Fibroblast of skin of right quadriceps (primary cell): Measurements from ENCODE around the gene TBC1D22A.
"Not testable (repeated sequence)": the region's sequence is repeated elsewhere in the genome, so short reads cannot be mapped to it uniquely, and the experiment has no call there.

ENCODE experiments used
- DNase-seq: peaks from one replicate; pipeline ENCODE4 v3.0.0-alpha.2; 2013

TBC1D22A gene

DNA sequence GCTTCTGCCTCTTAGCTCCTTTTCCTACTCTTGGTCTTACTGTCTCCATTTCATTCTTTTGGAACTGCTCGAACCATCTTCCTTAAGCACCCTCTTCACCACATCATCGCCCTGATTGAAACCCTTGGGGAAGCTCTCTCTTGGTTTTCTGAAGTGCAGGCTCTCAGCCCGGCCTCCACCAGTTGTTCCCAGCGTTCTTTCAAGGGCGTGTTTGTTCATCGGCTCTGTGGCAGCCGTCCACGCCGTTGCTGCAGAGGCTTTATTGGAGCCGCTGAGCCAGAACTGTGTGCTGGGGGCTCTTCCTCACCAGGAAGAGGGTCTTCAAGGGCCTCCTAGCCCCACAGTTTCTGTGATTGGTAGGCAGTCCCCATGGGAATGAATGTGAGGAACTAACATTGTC lies 214.1 kb downstream of the TBC1D22A start:
- DNase-seq, result no peak

GRCh38 chr22:46977656-46978343 lies 215.3 kb downstream of the TBC1D22A start:
- DNase-seq, result no peak

- not testable (repeated sequence) for DNase-seq
Measured at GRCh38 chr22:46978668-46979067, 216.2 kb downstream of the TBC1D22A start.

GRCh38 chr22:46979506-46979905 lies 217.1 kb downstream of the TBC1D22A start:
- DNase-seq, result no peak

DNA sequence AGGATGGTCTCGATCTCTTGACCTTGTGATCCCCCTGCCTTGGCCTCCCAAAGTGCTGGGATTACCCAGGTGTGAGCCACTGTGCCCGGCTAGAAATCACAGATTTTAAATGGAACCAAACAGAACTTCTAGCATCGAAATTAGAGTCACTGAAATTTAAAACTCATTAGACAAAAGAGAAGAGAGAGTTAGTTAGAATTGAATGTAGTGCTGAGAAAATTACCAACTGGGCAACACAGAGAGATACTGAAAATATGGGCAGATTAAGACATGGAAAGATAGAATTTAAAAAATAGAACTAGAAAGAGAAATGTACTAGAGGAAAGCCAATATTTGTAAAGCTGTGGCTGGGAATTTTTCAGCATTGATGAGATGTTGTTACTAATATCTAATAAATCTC lies 217.9 kb downstream of the TBC1D22A start:
- DNase-seq, result no peak

DNA sequence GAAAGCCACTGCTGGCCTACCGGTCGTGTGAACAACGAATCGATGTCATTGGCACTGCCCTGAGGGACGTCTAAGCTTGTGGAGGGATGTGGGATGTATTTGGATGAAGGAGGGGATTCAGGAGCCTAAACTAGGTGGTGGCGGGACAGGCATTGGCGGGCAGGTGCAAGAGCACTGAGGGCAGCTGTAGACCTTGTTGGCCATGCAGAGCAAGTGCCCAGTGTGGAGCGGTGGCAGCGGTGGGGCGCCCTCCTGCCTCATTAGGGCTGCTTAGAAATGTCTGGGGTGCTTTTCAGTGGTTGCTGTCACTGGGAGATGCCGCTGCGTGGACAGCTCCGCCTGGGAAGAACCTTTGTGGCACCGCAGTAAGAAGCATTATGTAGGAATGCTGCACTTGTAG lies 220.2 kb downstream of the TBC1D22A start:
- DNase-seq, result no peak

- DNase-seq, result no peak
Measured at GRCh38 chr22:46983046-46983445, 220.6 kb downstream of the TBC1D22A start.

DNA sequence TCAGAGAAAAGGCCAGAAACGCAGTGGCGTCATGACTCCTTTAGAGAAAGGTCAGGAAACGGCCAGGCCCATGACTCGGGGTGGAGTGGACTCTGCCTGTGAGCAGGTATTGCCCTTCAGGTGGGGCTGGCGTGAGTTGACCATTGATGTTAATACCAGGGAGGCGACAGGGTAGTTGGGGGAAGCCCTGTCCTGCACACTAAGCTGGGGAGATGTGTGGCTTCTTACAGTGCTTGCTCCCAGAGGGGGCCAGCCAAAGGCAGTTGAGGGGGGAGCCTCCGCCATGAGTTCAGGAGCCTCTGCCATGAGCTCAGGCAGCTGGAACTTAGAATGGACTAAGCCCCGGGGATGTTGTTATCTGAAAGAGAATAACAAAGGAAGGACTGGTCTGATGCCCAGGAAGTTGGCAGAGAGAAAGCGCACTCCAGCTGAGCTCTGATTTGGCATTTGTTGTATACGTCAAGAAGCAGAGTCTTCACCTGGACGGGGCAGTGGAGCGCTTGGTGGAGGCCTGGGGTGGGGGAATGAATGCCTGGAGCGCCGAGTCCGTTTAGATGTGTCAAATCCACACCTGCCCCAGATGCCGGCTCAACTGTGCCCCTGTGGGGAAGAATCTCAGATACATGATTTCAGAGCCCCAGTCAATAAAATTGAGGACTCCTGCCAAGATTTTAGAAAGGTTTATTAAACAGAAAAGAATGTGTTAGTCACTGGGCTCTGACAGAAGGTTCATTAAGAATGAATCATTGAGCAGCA lies 222.5 kb downstream of the TBC1D22A start:
- peak; percentile 80 for DNase-seq

- DNase-seq, result no peak
Measured at GRCh38 chr22:46985507-46985882, 223.0 kb downstream of the TBC1D22A start.

- DNase-seq, result no peak
Measured at GRCh38 chr22:46986788-46987187, 224.3 kb downstream of the TBC1D22A start.

- no peak for DNase-seq
Measured at GRCh38 chr22:46990937-46991550, 228.6 kb downstream of the TBC1D22A start.

DNA sequence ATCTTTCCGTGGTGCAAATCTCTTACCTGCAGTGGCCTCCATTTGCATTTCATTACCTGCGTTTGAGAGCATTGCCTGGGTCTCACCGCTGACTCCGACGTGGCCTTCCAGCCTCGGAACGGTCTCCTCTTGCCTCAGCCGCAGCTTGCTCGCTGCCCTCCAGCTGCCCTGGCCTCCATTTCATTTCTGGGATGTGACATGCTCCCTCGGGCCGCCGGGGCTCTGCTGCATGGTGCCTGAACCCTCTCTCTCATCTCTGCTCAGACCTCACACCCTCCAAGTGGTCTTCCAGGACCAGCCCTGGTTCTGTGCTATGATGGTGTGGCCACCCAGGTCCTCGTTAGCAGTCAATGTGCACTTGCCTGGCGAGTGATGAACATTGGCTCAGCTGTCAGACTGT lies 229.2 kb downstream of the TBC1D22A start:
- DNase-seq, result no peak

GRCh38 chr22:46992121-46992731 lies 229.8 kb downstream of the TBC1D22A start:
- no peak for DNase-seq

- no peak for DNase-seq
Measured at GRCh38 chr22:46993633-46994032, 231.2 kb downstream of the TBC1D22A start.

DNA sequence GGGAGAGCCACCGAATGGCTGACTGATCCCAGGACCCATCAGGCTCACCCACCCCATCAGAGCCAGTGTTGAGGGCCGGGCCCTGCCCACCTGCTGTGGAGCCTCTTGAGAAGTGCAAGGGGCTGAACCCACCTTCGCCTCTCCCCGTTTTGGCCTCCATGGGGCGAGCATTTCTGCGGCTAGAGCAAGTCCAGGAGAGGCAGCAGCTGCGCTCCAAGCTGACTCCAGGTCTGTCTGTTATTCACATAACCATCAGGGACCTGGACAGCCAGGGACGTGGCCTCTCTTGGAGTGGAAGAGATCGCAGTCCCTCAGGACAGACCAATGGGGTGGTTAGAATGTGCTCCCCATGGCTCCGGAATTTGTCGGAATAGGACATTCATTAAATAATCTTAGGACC lies 231.8 kb downstream of the TBC1D22A start:
- DNase-seq, result no peak

- DNase-seq, result no peak
Measured at GRCh38 chr22:46994983-46995382, 232.5 kb downstream of the TBC1D22A start.

GRCh38 chr22:46995501-46996360 lies 233.3 kb downstream of the TBC1D22A start:
- DNase-seq, result no peak

- DNase-seq, result no peak
Measured at GRCh38 chr22:46996595-46997310, 234.3 kb downstream of the TBC1D22A start.

GRCh38 chr22:46997311-46997970 lies 235.0 kb downstream of the TBC1D22A start:
- no peak for DNase-seq

DNA sequence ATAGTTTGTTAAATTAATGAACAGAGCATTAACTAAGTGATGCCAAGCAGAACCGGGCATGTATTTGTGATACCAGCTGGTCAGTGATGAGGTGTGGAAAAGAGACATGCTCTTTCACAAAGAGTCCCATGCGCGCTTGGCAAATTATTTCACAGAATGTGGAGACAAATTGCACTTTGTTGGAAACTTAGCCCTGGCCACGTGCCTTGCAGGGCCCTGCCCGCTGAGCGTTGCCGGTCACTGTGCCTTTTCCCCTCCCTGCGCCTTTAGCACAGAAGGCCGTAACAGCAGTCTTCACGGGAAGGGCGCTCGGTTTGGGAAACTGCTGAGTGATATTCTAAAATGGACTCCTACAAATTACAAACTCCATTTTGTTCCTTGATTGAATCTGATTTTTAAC lies 235.9 kb downstream of the TBC1D22A start:
- no peak for DNase-seq

DNA sequence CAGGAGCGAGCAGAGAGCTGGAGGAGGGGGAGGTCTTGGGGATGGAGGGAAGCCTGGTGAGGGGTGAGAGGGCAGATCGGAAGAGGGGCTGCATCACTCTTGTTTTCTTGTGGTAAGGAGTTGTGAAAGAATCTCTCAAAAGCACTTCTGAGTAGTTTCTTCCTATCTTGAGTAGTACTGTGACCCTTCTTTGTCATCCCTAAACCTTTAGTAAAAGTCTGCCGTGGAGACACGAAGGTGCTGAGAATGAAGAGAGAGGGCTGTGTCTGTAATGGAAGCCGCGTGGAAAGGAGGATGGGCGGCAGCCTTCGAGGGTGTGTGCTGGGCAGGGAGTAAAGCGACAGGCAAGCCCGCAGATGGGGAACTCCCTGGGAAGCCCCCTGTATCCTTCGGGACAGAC lies 237.8 kb downstream of the TBC1D22A start:
- DNase-seq, result no peak
